ENCODE results near the gene ATP11C. TPM values are rescaled to one million over a fixed set of nuclear protein-coding genes. Genes with fewer than 3 reads are reported as not detected.
"Not testable (repeated sequence)": the region's sequence is repeated elsewhere in the genome, so short reads cannot be mapped to it uniquely, and the experiment has no call there.

The ATP11C gene
- total and polyA plus RNA-seq, 10 of the 15 experiments (the other 5 are each of a cell fraction or from before 2014, with no cell fraction given) = 16.2 to 44.0 (median 24.8) TPM

DNA sequence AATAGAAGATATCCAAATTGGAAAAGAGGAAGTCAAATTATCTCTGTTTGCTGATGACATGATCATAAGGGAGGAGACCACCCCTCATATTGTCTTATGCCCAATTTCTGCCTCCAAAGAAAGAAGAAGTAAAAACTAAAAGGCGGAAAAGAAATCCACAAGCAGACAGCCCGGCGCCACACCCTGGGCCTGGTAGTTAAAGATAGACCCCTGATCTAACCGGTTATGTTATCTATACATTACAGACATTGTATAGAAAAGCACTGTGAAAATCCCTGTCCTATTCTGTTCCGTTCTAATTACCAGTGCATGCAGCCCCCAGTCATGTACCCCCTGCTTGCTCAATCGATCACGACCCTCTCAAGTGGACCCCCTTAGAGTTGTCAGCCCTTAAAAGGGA is 247.7 kb downstream of the ATP11C start:
- H3K9me3 ChIP-seq (replicated peaks; ENCODE audit: control insufficient read depth, insufficient read depth, low read length); intact Hi-C loops (cut with micrococcal nuclease; ENCODE audit: unreplicated experiment); H3K79me2 ChIP-seq (ENCODE audit: control insufficient read depth, insufficient read depth, low read length); H3K9ac ChIP-seq (ENCODE audit: control insufficient read depth, insufficient read depth, low read length); DNase-seq (ENCODE audit: low read depth, low spot score); in situ Hi-C loops (cut with MboI); ATAC-seq; H4K20me1 ChIP-seq (ENCODE audit: control insufficient read depth, insufficient read depth); H3K4me1 ChIP-seq (ENCODE audit: control insufficient read depth, insufficient read depth, low read length); SMC1A ChIA-PET (ENCODE audit: uncharacterized antibody, unreplicated experiment); RAD21 ChIA-PET (ENCODE audit: unreplicated experiment); H3K27ac ChIP-seq (ENCODE audit: control insufficient read depth, insufficient read depth); BruUV-seq (replicated peaks); H2AFZ ChIP-seq (ENCODE audit: control insufficient read depth, low read depth, low read length); CTCF ChIA-PET; H3K36me3 ChIP-seq (ENCODE audit: control insufficient read depth in 2 of 2, insufficient read depth in 2 of 2, low read length in 1 of 2); H3K27me3 ChIP-seq (replicated peaks in 1 of 2; ENCODE audit: control insufficient read depth in 2 of 2, insufficient read depth in 2 of 2, low read length in 1 of 2); FAIRE-seq; H3K4me2 ChIP-seq (ENCODE audit: control insufficient read depth, insufficient read depth); POLR2A ChIA-PET; H3K4me3 ChIP-seq: not testable (repeated sequence)
- WGBS (ENCODE audit: insufficient coverage, insufficient replicate concordance, low lambda C conversion rate, missing lambda C conversion rate) = 68% methylated on average over 7 of the region's 7 CpGs

DNA sequence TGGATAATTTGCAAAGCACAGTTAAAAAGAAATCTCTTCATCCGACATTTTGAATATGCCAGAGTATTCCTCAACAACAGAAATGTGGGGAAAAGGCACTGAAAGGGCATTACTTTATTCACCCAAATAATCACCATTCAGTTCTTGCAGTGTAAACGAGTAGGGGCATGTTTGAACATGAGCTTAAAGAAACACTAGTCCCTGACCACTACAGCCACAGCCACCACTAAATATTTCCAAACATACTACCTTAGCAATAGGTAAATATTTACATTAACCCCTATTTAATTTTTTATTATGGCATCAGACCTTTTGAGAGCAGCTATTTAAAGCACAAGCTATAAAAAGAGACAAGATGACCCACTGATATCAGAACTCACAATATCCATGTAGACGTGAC is 252.5 kb downstream of the ATP11C start:
- CTCF ChIA-PET = interaction anchor here (1.2 kb wide), 1 partner anchor 120 kb away, joined by 4 read pairs; no protein-coding TSS in a partner anchor
- Histone ChIP-seq H4K20me1 (ENCODE audit: control insufficient read depth, insufficient read depth) (no peaks in the 10 kb centered on the region), H3K4me2 (ENCODE audit: control insufficient read depth, insufficient read depth) (no peak overlapping the region), H3K36me3 (ENCODE audit: control insufficient read depth in 2 of 2, insufficient read depth in 2 of 2, low read length in 1 of 2) (no peaks in the 10 kb centered on the region), H3K27me3 (replicated peaks in 1 of 2; ENCODE audit: control insufficient read depth in 2 of 2, insufficient read depth in 2 of 2, low read length in 1 of 2) (no peaks in the 10 kb centered on the region), H3K4me1 (ENCODE audit: control insufficient read depth, insufficient read depth, low read length) (no peaks in the 10 kb centered on the region), H3K9me3 (replicated peaks; ENCODE audit: control insufficient read depth, insufficient read depth, low read length) (no peaks in the 10 kb centered on the region), H3K4me3 (no peak overlapping the region), H3K79me2 (ENCODE audit: control insufficient read depth, insufficient read depth, low read length) (no peaks in the 10 kb centered on the region), H2AFZ (ENCODE audit: control insufficient read depth, low read depth, low read length) (no peak overlapping the region), H3K9ac (ENCODE audit: control insufficient read depth, insufficient read depth, low read length) (no peak overlapping the region), H3K27ac (ENCODE audit: control insufficient read depth, insufficient read depth) (no peak overlapping the region)
- intact Hi-C loops (cut with micrococcal nuclease; ENCODE audit: unreplicated experiment) = no loop called here
- DNase-seq (ENCODE audit: low read depth, low spot score) = no peak
- RAD21 ChIA-PET (ENCODE audit: unreplicated experiment) = no interaction called here
- 28% methylated on average over 3 of the region's 3 CpGs for WGBS (ENCODE audit: insufficient coverage, insufficient replicate concordance, low lambda C conversion rate, missing lambda C conversion rate)
- no peak for ATAC-seq
- BruUV-seq (replicated peaks) = no TSS peak
- POLR2A ChIA-PET = no interaction called here
- FAIRE-seq = no peak
- in situ Hi-C loops (cut with MboI) = no loop called here
- SMC1A ChIA-PET (ENCODE audit: uncharacterized antibody, unreplicated experiment) = interaction anchor here (1.1 kb wide), 1 partner anchor 10 kb away, joined by 3 read pairs; no protein-coding TSS in a partner anchor
- TF ChIP-seq FOXM1 (IDR thresholded peaks at IDR 0.05; ENCODE audit: low read depth, low read length) (no peak), YY1 (IDR thresholded peaks at IDR 0.05; ENCODE audit: low read depth, low read length) (no peak), NFYB (IDR thresholded peaks at IDR 0.05; ENCODE audit: insufficient read depth, low read depth, low read length) (no peak), IKZF2 (IDR thresholded peaks at IDR 0.05) (no peak), SPI1 (IDR thresholded peaks at IDR 0.05; ENCODE audit: borderline replicate concordance, insufficient read depth, low read depth, low read length) (no peak)
- TF ChIP-seq, protein P1, sequence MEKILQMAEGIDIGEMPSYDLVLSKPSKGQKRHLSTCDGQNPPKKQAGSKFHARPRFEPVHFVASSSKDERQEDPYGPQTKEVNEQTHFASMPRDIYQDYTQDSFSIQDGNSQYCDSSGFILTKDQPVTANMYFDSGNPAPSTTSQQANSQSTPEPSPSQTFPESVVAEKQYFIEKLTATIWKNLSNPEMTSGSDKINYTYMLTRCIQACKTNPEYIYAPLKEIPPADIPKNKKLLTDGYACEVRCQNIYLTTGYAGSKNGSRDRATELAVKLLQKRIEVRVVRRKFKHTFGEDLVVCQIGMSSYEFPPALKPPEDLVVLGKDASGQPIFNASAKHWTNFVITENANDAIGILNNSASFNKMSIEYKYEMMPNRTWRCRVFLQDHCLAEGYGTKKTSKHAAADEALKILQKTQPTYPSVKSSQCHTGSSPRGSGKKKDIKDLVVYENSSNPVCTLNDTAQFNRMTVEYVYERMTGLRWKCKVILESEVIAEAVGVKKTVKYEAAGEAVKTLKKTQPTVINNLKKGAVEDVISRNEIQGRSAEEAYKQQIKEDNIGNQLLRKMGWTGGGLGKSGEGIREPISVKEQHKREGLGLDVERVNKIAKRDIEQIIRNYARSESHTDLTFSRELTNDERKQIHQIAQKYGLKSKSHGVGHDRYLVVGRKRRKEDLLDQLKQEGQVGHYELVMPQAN (conservative IDR thresholded peaks at IDR 0.05) = no peak
- TF ChIP-seq, protein P2, sequence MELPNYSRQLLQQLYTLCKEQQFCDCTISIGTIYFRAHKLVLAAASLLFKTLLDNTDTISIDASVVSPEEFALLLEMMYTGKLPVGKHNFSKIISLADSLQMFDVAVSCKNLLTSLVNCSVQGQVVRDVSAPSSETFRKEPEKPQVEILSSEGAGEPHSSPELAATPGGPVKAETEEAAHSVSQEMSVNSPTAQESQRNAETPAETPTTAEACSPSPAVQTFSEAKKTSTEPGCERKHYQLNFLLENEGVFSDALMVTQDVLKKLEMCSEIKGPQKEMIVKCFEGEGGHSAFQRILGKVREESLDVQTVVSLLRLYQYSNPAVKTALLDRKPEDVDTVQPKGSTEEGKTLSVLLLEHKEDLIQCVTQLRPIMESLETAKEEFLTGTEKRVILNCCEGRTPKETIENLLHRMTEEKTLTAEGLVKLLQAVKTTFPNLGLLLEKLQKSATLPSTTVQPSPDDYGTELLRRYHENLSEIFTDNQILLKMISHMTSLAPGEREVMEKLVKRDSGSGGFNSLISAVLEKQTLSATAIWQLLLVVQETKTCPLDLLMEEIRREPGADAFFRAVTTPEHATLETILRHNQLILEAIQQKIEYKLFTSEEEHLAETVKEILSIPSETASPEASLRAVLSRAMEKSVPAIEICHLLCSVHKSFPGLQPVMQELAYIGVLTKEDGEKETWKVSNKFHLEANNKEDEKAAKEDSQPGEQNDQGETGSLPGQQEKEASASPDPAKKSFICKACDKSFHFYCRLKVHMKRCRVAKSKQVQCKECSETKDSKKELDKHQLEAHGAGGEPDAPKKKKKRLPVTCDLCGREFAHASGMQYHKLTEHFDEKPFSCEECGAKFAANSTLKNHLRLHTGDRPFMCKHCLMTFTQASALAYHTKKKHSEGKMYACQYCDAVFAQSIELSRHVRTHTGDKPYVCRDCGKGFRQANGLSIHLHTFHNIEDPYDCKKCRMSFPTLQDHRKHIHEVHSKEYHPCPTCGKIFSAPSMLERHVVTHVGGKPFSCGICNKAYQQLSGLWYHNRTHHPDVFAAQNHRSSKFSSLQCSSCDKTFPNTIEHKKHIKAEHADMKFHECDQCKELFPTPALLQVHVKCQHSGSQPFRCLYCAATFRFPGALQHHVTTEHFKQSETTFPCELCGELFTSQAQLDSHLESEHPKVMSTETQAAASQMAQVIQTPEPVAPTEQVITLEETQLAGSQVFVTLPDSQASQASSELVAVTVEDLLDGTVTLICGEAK (IDR thresholded peaks at IDR 0.05; ENCODE audit: borderline replicate concordance) = no peak
- TF ChIP-seq, protein P3, sequence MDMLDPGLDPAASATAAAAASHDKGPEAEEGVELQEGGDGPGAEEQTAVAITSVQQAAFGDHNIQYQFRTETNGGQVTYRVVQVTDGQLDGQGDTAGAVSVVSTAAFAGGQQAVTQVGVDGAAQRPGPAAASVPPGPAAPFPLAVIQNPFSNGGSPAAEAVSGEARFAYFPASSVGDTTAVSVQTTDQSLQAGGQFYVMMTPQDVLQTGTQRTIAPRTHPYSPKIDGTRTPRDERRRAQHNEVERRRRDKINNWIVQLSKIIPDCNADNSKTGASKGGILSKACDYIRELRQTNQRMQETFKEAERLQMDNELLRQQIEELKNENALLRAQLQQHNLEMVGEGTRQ (IDR thresholded peaks at IDR 0.05; ENCODE audit: borderline replicate concordance, low read depth, low read length) = no peak
- TF ChIP-seq, protein P4, sequence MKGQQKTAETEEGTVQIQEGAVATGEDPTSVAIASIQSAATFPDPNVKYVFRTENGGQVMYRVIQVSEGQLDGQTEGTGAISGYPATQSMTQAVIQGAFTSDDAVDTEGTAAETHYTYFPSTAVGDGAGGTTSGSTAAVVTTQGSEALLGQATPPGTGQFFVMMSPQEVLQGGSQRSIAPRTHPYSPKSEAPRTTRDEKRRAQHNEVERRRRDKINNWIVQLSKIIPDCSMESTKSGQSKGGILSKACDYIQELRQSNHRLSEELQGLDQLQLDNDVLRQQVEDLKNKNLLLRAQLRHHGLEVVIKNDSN (IDR thresholded peaks at IDR 0.05; ENCODE audit: borderline replicate concordance, extremely low read length, insufficient read depth, low read depth, low read length) = no peak
